HG02798 (cell line): ENCODE results near the gene NLGN1.

ENCODE experiments used
- ATAC-seq: cut with Tn5 transposase; IDR thresholded peaks from one replicate; pipeline ENCODE4 v1.9.1; 2021; ENCODE audit warnings: mild to moderate bottlenecking; ENCODE audit not compliant: unreplicated experiment, poor library complexity

NLGN1 gene

GRCh38 chr3:173814809-173815208 is 417.3 kb downstream of the NLGN1 start:
- ATAC-seq, result no peak

DNA sequence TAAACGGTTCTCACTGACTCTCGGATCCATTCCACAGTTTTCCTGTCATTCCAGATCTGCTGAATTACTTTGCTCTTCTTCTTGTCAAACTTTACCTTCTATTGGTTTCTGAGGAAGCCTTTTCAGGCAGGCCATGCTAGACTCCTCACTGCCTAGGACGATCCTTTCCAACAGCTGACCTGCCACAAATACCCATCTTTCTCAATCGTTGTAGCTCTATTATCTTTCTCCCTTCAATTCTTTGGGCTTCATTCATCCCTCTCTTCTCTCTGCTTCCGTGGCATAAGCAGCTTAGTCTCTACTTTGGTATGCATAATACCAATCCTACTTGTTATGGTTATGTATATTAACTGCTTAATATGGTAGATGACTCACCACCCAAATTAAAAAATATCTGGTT is 421.8 kb downstream of the NLGN1 start:
- ATAC-seq, result no peak

GRCh38 chr3:173823911-173824460 is 426.4 kb downstream of the NLGN1 start:
- no peak for ATAC-seq

DNA sequence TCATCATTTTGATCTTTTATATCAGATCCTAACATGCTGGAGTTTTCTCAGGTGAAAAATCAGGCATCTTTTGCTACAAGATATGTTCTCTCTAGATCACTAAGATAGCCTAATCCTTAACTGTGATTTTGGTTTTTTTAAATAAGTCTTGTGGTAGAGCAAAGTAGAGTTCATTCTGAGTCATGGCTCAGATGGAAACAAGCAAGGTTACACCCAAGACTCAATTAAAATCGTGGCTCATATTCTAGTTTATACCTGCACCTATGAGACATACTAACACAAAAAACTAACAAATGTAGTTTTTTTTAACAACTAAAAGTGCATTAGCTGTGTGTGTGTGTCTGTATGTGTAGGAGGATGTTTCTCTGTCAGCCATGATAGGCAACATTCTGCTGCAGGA is 428.2 kb downstream of the NLGN1 start:
- no peak for ATAC-seq

GRCh38 chr3:173826416-173826815 is 428.9 kb downstream of the NLGN1 start:
- ATAC-seq, result no peak

DNA sequence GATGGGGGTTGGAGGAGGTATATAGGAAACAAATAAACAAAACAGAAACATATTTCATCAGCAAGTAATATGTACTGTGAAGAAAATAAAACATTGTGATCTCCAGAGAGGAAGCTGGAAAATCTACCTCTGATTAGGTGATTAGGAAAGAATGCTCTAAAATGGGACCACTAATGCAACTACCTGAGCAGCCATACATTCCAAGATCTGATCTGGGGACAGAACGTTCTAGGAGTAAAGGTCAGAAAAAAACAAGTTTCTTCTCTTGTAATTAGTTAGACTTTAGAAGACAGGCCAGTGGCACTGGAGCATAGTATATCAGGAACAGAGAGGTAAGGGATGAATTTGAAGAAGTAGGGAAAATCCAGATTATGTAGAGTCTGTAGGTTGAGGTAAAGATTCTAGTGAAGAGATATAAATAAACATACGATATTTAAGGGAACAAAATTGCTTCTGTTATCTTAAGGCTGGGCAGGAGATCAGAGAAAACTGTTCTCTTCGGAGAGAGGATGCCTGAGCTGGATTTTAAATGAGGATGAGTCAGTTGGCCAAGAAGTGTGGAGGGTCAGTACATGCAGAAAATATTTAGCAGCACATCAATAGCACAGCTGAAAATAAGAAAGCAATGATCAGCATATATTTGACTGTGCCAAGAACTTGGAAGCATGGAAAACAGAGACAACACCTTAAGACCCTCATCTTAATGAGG is 429.5 kb downstream of the NLGN1 start:
- no peak for ATAC-seq

DNA sequence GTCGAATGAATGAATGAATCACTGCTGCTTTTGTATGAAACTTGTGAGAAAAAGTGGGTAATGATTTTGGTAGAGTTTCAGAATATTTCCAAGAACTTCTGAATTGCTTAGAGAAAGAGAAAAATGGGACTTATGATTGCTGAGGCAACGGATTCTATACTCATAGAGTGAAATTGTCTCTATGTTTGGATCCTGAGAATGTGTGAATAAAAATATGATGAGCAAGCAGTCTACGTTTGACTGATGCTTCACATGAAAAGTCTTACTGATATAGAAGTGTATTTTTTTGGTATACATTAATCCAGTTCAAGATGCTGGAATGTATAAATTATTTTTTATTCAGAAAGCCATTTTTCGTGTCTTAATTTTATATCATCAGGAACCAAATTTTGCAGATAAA is 441.1 kb downstream of the NLGN1 start:
- no peak for ATAC-seq

GRCh38 chr3:173839859-173840258 is 442.3 kb downstream of the NLGN1 start:
- ATAC-seq, result no peak

DNA sequence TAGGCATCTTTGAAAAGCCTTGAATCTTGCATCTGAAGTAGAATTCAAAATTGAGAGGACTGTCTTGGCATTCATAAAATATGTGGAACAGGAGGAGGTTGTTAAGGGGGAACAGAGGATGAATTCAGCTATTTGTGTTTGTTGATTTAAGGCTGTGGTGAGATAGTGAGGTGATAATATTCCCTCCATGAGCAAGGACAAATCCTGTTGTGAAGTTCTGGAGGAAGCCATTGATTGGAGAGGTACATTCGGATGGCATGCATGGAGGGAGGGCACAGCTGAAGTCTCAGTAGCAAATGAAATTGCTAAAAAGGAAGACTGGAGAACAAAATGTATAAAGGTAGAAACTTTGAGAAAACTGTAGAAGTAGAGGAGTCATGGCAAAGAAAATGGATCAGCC is 443.8 kb downstream of the NLGN1 start:
- ATAC-seq, result no peak

- no peak for ATAC-seq
These were observed 445.5 kb downstream of the NLGN1 start for GRCh38 chr3:173843060-173843459.

- ATAC-seq, result no peak
These were observed 449.0 kb downstream of the NLGN1 start for GRCh38 chr3:173846584-173846983.

DNA sequence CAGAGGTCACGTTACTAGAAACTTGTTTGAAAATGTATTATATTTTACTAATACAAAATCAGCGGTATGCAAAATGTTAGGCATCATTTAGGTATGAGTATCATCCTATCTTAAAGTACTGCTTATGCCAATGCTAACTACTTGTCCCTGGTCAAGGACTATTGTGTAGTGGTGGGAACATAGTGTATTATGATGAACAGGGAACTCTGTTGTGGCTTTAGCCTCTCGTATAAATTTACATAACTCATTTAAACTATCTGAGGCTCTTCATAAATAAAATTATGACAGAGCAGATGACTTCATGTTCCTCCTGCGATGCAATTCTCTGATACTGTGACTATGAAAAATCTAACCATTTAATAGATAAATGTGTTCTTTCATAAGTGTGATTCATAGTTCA is 451.9 kb downstream of the NLGN1 start:
- ATAC-seq, result no peak

DNA sequence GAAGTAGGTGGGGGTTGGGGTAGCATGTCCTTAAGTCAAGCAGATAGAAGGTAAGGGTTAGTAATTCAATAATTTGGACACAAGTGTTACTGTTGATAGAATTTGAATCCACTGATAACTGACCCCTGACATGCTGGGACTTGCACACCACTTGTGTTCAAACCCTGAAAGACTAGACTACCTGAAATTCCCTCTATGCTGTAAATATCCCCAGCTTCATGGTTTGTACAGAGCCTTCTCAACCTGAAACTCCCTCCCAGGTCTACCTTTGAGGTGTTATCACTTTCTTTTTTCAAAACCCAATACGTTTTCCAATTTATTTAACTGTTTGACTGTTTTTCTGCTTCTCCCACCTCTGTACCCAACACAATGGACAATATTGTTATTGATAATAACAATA is 459.6 kb downstream of the NLGN1 start:
- no peak for ATAC-seq

- no peak for ATAC-seq
These were observed 465.2 kb downstream of the NLGN1 start for GRCh38 chr3:173862701-173863100.

GRCh38 chr3:173863551-173863950 is 466.0 kb downstream of the NLGN1 start:
- no peak for ATAC-seq

DNA sequence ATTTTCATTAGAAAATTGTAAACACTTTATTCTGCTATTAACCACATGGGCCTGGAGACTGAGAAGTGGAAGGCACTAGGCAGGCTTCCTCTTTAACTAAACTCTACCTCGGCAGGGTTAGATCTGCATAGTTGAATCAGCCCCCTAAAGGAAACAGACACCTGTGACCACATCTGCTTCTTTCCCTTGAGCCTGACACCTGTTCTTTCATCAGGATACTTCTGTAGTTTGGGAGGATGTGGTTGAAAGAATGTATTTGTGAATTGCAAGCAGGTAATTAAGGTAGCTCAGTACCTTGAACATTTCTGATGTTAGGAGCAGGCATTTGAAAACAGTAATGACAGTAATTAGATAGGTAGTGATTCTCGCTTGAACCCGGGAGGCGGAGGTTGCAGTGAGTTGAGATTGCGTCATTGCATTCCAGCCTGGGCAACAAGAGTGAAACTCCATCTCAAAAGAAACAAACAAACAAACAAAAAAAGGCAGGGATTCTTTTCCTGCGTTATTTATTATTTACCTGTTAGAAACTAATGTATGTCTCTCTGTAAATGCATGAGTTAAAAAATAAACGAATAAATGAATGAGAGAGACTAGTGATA is 468.5 kb downstream of the NLGN1 start:
- ATAC-seq, result no peak

DNA sequence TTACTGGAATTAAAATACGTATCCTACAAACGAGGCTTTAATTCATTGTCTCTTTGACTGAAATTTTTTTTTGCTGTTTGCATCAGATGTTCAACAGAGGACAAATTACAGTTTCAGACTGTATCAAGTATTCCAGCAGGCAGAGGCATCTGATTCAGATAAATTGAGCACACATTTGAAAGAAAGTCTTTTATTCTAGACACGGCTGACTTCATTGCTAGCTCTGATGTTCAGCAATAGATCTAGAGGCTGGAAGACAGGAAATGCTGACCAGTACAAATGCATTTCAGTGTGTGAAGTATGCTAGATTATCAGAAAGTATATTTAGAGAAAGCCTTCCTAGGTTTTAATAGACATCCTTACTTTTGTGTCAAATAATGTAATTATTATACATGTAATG is 472.2 kb downstream of the NLGN1 start:
- no peak for ATAC-seq

GRCh38 chr3:173870976-173871375 is 473.4 kb downstream of the NLGN1 start:
- ATAC-seq, result no peak

- no peak for ATAC-seq
These were observed 478.2 kb downstream of the NLGN1 start for GRCh38 chr3:173875790-173876189.

- ATAC-seq, result no peak
These were observed 478.9 kb downstream of the NLGN1 start for GRCh38 chr3:173876476-173876875.

DNA sequence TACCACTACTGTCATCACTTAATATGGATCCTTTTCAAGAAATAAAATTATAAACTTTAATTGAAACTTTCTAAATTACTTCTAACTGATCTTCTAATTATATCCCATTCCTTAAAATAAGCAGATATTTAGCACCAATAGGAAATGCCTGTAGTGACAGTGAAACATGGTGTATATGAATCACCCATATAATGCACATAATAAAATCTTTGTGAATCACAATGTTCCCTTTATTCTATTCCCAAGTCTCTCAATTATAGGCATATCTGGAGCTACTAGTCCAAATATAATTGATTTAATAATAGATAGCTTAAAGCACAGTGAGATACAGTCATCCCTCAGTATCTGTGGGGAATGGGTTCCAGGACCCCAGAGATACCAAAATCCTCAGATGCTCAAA is 490.3 kb downstream of the NLGN1 start:
- no peak for ATAC-seq

- ATAC-seq, result no peak
These were observed 492.1 kb downstream of the NLGN1 start for GRCh38 chr3:173889596-173889995.
